Measurements from ENCODE around the gene CEP43.

Gene CEP43

DNA sequence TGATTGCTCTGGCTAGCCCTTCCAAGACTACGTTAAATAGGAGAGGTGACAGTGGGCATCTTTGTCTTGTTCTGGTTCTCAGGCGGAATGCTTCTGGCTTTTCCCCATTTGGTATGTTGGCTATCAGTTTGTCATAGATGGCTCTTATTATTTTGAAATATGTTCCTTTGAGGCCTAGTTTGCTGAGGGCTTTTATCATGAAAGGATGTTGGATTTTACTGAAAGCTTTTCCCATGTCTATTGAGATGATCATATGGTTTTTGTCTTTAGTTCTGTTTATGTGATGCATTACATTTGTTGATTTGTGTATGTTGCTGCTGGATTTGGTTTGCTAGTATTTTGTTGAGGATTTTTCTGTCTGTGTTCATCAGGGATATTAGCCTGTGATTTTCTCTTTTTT is 32.9 kb upstream of the CEP43 start:
- no peak for DNase-seq (ENCODE audit: low read depth)

DNA sequence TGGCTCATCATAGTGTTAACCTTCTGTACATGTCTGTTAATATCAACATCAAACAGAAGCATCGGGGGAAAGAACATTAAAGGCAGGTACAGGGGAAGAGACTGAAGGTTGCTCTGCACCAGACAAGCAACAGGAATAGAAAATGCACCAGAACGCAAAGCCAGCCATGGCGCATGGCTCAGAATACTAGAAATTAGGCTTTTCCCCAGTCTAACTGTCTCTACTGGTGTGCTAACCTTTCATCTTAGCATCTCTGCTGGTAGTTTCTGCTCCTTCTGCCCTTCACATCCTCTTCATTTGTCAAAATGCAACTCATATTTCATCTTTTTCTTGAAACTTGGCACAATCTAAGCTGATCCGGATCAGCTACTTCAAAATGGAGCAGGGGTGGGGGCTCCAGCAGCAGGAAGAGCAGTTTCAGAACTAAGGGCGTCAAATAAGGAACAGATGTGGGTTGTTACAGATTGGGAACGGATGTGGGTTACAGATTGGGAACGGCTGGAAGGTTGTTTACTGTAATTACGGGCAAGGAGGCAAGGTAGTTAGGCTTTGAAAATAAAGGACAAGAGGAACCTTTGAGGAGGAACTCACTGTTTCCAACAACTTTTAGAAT is 29.7 kb upstream of the CEP43 start:
- no peak for DNase-seq (ENCODE audit: low read depth)

DNA sequence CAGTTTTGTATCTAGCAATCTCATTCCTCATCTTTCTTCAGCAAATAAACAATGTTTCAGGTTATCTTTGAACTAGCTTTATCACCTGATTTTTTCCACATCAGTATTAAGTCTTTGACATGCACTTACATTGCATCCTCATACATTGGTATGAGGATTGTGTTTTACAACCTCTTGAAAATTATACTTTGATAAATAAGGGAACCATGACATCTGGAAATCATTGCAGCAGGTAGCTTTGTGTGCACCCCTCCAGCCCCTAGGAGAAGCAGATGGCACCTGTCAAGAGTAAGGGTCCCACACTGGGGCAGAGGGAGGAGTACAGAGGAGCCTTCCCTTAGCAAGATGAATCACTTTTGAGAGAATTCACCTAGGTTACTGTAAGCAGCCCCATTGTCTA is 29.1 kb upstream of the CEP43 start:
- no peak for DNase-seq (ENCODE audit: low read depth)

DNA sequence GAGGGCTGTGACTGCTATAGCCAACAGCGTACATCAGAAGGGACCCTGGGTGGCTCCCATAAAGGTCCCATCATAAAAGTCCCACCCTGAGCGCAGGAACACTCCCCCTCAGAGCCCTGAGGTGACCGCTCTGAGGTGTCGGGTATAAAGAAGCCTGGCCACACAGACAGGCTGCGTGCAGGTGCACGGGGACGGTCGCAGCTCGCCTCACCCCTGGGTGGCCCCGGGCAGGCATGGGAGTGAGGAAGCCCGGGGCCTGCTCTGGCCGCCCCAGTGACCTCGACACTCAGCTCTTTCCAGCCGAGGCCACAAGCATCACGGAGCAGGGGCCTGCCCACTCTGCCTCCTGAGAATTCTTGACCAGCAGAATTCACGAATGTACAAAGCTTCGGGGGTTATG is 28.4 kb upstream of the CEP43 start:
- DNase-seq (ENCODE audit: low read depth), result no peak

DNA sequence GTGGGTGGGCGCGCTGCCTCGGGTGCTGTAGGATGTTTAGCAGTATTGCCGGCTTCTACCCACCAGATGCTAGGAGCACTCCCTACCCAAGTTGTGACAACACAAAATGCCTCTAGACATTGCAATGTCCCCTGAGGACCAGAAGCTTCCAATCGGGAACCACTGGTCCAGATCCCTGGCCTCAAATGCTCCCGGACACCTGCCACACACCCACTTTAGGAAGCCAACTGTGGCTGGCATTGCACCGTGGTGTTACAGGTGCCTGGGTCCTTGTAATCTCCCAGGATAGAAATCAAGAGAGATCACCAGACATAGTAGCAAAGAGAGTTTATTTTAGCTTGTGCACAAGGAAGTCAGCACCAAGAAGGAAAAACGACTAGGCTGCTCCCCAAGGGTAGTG is 27.9 kb upstream of the CEP43 start:
- no peak for DNase-seq (ENCODE audit: low read depth)

DNA sequence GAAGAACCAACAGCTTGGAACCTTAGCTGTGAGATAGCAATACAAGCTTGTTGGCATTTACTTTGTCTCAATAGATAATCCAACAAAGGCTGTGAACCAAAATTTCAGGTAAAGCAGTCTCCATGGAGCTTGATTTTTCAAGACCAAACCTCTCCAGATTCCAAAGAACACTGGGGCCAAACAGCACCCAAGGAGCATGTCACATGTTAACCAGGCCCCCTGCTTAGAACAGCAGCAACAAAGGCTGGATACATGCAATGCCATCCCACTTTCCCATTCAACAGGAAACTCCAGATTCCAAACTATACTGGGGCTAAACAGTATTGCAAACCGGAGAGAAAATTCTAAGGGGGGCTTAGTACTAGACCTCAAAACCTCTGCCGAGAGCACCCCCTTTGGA is 27.1 kb upstream of the CEP43 start:
- DNase-seq (ENCODE audit: low read depth), result no peak

DNA sequence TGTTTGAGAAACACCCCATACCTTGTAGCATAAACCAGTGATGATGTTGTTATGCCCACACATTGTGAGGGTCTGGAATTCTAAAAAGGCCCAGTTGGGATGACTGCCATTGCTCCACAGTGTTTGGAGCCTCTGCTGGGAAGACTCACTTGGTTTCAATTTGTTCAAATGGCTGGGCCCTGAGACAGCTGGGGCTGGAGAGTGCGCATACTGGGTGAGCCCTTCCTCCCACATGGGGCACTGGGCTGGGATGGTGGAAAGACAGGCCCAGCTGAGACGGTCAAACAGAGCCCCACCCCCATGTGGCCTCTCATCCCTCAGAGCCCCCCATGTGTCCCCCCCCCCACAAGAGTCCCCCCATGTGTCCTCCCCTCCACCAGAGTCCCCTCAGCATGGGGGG is 22.6 kb upstream of the CEP43 start:
- DNase-seq (ENCODE audit: low read depth), result no peak

DNA sequence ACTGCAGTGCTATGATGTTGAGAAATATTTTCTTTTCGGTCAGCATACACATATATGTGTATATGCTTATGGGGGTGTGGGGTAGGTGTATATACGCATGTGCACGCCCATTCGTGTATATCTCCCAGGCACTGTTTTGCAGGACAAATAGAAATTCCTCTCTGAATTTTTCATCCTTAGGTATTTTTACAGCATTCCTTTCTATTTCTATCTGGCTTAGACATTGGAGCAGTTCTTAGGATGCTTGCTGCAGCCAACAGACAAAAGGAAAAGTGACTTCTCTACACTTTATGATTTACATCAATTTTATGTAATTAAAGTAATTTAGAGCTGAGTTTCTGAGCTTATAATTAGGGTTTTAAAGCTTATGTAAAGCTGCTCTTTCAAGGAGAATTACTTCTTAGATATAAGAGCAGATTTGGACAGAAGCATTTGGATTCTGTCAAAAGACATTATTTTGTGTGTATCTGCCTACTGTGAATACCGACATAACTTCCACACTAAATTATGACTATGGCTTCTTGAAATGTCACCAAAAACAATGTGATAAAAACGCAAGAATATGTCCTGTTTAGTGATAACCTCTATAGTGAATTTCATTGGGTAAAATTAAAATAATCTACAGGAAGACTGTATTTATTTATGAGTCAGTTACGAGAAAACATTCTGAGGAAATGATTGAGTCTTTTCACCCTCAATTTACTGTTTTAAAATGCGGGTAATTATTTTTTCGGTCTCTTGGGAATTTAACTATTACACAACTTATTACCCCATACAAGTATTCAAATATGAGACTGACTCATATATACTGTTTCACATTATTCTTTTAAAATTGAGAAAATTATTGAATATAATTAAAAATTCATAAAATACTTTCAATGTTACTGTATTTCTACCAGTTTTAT is 21.3 kb upstream of the CEP43 start:
- no peak for DNase-seq (ENCODE audit: low read depth)

DNA sequence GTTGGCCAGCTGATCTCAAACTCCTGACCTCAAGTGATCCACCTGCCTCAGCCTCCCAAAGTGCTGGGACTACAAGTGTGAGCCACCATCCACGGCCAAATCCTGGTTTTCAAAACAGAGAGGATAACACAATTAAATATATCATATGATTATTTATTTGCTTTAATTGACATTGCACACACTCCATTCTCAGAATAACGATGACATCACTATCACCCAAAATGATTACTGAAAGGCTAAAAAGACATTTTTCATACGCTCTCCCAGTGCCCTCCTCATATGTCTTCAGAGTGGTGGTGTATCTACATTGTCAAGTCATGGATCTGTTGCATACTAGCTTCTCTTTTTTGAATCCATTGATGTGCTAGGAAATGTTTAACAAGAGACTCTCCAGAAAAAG is 18.5 kb upstream of the CEP43 start:
- no peak for DNase-seq (ENCODE audit: low read depth)

DNA sequence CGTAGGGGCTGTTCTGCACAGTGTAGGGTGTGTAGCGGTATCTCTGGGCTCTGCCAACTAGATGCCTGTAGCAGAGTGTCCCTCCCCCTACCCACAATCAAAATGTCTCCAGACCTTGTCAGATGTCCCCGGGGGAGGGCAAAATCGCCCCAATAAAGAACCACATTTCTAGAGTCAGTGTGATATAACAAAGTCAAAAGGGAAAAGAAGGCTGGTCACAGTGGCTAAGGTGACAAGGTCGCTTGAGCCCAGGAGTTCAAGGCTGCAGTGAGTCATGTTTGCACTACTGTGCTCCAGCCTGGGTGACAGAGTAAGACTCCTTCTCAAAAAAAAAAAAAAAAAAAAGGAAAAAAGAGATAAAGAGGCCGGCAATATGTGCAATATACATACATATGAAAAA is 11.7 kb upstream of the CEP43 start:
- no peak for DNase-seq (ENCODE audit: low read depth)

DNA sequence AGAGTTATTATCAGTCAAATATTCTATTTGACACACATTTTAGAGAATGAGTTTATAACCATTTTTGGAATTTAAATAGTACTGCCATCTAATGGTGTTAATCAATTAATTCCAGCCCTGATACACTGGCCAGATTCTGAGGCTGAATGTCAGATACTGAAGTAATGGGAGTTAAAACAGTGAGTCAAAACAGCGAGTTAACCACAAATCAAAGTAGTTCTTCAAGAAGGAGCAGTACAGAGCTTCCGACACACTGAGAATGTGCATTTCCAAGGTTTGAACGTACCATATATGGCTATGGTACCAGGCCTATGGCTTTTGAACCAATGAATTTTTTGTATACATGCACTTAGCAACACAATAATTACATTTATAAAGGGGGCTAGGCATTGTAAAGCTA is 11.3 kb upstream of the CEP43 start:
- no peak for DNase-seq (ENCODE audit: low read depth)

DNA sequence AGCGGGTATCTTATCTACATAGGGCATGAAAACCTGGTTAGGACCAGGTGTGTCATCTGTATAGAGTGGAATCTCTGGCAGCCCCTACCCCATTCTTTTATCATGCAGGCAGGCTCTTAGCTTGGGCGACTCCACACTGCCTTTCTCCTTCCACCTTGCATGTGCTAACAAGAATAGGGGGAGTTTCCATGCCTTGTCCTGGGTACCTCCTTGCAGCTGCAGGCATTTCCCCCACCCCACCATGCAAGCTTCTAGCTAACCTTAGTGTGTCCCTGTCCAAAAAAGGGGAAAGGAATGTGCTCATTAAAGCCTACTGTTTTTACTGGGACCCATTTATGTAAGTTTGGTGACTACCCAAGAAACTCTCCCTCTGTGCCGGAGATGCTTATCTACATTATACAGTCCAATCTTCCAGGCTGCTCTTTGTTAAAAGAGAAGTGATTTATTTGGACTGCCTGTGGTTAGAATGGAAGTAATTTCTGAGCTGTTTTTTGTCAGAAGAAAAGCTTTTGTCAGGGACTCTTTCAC is 10.5 kb upstream of the CEP43 start:
- no peak for DNase-seq (ENCODE audit: low read depth)

DNA sequence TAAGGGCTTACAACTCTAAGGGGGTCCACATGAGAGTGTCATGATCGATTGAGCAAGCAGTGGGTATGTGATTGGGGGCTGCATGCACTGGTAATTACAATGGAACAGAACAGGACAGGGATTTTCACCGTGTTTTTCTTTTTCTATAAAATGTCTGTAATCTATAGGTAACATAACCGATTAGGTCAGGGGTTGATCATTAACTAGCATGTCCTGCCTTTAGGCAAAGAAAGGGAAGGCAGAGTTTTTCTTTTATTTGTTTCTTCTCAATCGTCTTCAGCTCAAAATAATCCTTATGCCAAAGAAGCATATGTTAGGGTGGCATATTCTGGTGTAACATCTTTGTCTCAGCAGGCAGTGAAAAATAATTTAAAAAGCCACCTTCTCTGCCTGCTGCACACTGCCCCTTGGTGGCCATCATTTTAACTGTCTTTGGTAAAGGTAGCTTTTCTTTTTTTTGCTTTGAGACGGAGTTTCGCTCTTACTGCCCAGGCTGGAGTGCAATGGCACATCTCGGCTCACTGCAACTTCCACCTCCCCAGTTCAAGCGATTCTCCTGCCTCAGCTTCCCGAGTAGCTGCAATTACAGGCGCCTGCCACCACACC is 9.7 kb upstream of the CEP43 start:
- DNase-seq (ENCODE audit: low read depth), result peak; percentile 31

DNA sequence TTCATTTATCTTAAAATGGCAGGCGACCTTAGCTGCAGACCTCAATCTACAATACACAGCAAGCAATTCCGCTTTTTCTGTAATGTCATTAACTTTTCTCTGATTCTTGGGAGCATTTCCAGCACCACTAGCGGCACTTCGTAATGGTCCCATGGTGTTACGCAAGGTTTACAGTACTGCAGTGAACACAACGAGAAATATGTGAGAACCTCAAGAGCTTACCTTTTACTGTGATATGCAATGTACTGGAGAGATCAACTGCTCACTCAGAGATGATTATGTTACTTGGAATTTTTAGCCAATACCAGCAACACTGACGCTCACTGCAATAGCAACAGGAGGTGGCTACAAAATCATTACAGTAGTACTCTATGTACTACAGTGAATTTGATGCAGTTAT is 2.8 kb upstream of the CEP43 start:
- no peak for DNase-seq (ENCODE audit: low read depth)

DNA sequence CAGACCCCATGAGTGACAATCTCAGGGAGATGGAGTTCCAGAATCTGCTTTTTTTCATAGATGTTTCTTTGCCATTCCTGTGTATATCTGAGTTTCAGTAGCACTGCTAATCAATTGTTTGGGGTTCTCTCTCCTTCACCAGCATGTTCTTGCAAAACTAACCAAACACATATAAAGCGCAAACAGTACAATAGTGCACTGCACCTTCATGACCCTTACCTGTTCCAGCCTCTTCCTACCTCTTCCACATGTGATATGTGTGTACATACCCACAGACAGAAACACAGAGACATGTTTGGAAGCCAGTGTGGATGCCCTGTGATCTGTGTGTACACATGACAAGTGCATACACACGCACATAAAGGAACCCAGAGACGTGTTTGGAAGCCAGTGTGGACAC is 1.8 kb upstream of the CEP43 start:
- DNase-seq (ENCODE audit: low read depth), result no peak

DNA sequence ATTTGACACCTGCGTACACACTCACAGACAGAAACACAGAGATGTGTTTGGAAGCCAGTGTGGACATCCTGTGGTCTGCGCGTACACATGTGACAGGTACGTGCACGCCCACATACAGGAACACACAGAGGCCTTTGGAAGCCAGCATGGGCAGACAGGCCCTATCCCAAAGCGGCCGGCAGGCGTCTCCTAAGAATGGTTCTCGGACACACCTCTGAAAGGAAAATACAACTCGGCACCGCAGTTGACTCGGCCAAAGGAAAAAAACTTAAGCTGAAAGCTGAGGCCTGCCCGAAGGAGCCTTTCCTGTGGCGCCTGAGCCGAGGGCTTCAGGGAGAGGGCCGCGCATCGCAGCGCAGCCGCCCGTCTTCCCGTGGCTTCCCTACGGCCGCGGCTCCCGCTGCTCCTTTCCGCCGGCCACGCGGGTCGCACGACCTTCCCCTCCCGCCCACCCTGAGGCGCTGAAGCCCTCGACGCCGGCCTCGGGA is 1.4 kb upstream of the CEP43 start:
- no peak for DNase-seq (ENCODE audit: low read depth)

DNA sequence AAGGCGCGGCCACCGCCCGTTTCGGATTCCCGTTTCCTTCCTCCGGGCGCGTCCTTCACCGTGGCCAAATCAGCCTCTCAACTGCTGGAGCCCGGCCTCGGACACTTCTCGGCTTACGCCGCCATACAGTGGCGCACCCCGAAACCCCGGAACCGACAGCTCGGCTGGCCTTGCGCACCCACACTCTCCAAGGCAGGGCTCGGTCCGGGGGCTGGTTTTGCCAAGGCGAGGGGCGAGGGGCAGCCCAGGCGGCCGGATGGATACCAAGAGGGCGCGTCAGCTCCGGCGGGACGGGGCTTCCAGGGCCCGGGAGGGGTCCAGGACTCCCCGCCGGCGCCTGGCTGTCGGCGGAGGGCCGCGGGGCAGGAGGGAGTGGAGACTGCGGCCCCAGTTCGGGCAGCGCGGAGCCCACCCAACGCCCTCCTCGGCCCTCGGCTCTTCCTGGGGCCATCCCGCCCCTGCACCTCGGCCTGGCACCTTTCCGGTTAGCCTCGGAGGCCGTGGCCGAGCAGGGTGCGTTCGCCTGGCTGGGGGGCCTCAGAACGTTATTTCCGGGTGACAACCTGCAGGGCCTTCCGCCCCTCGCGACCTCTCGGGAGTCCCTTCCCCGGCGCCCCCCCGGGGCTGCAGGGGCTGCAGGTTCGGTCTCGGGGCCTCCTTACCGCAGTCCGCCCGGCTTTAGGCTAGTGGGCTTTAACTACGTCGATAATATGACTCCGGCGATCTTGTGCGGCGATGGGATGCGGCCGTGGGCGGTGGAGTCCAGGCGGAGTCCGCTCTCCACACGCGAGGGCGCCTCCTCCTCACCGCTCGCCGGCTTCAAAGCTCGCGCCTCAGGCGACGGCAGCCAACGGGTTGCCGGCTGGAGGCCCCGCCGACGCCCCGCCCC is 697 bp upstream of the CEP43 start:
- no peak for DNase-seq (ENCODE audit: low read depth)

DNA sequence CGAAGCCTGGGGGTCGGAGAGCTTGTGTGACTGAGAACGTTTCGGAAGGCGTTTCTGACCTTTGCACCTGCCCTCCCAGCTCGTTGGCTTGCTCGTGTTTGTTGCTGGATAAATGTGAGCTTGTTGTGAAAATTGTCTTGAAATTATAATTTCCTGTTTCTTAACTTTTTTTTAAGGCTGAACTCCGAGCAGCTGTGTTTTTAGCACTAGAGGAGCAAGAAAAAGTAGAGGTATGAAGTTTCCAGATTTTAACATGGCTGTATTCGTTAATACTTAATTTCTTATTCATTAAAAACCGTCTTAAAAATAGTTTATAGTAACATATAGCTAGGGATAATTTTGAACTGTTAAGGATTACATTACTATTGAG is 672 bp downstream of the CEP43 start:
- DNase-seq (ENCODE audit: low read depth), result no peak

DNA sequence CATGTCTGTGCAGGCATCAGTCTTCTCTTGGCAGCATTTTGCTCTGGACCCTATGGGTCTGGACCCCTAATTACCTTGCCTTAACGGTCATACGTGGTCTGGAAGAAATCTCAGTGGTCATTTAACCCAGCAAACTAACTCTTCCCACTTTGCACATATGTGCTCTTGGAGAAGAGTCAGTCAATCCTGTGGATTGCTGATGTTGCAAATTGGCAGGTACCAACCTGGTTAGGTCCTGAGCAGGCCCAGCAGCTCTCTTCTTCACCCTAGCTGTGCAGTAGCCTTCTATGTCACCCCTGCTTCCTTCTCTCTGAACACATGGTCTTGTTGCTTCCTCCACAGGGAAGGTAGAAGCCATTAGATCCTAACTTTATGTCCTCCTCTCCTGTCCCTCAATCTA is 1.6 kb downstream of the CEP43 start:
- DNase-seq (ENCODE audit: low read depth), result no peak

DNA sequence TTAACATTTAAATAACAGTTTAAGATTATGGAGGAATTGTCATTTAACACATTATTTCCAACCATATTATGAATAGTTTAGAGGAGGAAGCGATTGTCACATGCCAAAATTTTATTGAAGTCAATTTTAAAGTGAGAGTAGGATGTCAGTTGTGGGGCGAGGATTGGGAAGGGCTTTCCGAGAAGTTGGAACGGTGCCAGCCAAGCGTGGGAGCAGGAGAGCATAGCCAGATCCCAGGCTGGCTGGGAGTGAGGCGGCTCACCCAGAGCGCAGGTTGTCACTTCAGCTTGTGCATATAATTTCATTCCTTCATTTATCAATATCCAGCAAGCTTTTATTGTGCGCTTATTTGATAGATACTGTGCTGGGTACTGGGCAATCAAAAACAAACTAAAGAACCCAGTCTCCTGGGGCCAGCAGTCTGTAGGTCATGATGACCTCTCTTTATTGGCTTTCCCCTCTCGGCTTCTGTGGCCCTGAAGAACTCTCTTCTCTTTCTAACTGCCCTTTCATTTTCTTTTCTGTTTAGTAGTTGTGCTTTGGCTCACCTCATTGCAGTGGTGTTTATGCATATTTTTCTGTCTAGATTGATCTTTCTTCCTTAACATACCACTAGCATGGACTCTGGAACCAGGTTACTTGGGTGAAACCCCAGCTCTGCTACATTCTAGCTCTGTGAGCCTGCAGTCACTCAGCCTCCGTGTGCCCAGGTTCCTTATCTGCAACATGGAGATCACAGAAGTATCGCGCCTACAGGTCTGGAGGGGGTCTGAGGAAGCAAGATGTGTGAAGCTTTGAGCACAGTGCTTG is 6.4 kb downstream of the CEP43 start:
- no peak for DNase-seq (ENCODE audit: low read depth)

DNA sequence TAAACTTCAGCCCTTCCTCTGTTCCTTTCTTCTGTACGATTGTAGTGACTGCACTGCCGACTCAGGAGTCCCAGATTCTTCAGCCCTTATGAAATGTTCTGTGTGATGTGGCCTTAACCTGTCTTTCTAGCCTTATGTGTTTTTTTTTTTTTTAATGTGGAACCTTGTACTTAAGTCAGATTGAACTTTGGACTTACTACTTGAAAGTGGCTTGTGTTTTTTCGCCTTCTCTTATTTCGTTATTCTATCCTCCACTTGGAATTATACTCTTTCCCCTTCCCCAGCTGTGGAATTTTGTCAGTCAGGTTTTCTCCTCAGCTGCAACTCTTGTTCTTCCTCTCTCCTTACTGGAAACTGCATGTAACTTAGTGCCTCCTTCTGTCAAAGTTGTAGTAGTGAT is 8.8 kb downstream of the CEP43 start:
- no peak for DNase-seq (ENCODE audit: low read depth)

All from stimulated activated CD8-positive, alpha-beta memory T cell treated with anti-CD3 and anti-CD28 coated beads, Interleukin-15, amount 100 ng/mL, for 1 hour (primary cell).